D721Med (cell line): ENCODE data around the gene MAP1LC3A.

Experiments
- DNase-seq: peaks from one replicate; pipeline ENCODE4 v3.0.0; 2011; ENCODE audit warnings: low spot score; ENCODE audit not compliant: insufficient read length
- FAIRE-seq: peaks from 2 replicates; lab custom pipeline; 2011; peaks lifted over from hg19 to GRCh38; lab: Jason Lieb, UNC
- CTCF ChIP-seq: IDR thresholded peaks from 2 replicates; pipeline ENCODE4 v1.5.1; 2012; ENCODE audit warnings: mild to moderate bottlenecking, control low read depth; ENCODE audit not compliant: insufficient read depth; ENCODE audit errors: missing control alignments

MAP1LC3A gene

DNA sequence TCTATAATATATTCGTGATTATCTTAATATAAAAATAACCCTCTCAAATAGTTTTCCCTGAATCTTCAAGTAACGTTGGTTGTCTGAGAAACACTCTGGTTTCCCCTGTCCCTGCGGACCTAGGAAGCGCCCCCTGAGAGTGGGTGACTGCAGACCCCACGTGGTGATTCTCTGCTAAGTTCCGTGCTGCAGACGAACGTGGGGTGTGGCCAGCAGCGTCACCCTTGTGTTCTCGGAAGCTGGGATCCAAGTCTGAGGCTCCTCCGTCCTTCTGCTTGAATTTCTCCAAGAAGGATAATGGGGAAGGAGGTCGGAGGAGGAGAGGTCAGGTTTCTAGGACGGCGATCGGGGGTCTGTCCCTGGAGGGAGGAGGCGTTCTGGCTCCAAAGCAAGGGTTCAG, 16.6 kb upstream of the MAP1LC3A start:
- DNase-seq (no peak), FAIRE-seq (no peak)
- TF ChIP-seq CTCF = no peak

- FAIRE-seq (no peak), DNase-seq (no peak)
- no peak for TF ChIP-seq CTCF
Measured at GRCh38 chr20:34542439-34542838, 16.1 kb upstream of the MAP1LC3A start.

DNA sequence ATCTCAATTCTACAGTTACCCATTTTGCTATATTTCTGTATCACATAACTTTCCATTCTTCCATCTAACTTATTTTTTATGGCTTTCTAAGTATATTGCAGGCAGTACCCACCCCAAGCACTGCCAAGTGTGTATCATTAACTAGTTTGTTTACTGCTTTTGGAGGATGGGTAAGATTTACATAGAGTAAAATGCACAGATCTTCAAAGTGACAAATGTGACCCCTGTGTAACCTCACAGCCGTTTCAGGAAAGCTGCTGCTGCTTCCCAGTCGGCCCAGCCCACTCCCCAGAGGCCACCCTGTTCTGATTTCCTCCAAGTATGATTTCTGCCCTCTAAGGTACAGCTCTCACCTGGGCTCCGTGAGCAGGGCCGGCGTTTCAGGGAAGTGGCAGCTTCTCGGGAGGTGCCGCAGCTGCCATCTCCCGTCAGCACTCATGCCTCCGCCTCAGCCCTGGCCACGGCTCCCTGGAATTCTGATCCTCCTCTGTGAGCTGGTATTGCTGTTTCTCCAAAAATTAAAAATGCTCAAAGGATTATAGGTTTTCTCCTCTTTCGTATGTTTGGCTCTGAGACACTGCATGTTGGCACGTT, 15.0 kb upstream of the MAP1LC3A start:
- TF ChIP-seq CTCF = no peak
- FAIRE-seq (no peak), DNase-seq (no peak)

DNA sequence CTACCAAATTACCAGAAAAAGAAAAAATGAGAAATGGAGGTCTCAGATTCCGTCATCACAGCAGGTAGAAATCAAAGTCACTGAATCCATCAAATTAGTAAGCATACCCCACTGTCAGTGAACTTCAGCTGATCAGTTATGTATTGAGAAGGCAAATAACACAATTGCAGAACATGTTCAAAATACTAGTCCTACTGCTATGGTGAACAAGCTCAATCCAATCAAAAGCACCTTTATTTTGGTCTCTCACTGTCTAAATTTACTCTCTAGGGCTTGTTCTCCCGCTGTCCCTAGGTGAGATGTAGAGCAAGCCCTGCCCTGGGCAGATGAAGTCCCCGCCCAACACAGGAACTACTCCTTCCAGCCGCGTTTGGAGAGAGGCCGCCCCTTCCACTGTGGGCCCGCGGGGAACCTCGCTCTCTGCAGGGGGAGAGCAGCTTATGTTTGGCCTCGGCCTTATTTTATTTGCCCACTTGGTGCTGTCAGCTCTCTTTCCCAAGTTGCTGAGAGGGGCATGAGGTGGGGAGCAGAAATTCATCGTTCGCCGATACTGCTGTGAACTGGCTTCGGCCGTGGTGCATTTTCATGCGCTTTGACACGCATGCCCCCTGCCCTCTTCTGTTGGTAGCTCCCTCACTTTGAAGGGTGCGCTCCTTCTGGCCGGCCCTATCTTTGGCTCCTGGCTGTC, 14.3 kb upstream of the MAP1LC3A start:
- no peak for FAIRE-seq
- no peak for DNase-seq
- no peak for TF ChIP-seq CTCF

DNA sequence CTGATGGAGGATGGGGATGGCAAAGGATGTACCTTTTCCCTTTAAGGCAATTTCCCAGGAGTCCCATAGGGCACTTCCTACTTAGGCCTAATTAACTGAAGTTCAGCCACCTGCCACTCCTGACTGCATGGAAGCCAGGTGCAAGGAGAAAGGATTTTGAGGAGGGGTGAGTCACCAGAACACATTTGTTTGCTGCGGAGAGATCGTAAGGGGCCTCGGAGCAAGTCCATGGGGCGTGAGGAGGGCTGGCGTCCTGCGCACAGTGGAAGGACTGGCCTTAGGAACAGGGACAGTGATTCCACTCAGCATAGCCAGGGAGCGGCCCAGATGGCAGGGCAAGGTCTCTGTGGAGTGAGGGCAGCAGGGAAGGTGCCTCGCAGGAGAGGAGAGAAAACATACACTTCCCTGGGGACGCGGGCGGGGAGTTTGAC, 11.8 kb upstream of the MAP1LC3A start:
- TF ChIP-seq CTCF = no peak
- no peak for FAIRE-seq
- DNase-seq = peak; percentile 46

DNA sequence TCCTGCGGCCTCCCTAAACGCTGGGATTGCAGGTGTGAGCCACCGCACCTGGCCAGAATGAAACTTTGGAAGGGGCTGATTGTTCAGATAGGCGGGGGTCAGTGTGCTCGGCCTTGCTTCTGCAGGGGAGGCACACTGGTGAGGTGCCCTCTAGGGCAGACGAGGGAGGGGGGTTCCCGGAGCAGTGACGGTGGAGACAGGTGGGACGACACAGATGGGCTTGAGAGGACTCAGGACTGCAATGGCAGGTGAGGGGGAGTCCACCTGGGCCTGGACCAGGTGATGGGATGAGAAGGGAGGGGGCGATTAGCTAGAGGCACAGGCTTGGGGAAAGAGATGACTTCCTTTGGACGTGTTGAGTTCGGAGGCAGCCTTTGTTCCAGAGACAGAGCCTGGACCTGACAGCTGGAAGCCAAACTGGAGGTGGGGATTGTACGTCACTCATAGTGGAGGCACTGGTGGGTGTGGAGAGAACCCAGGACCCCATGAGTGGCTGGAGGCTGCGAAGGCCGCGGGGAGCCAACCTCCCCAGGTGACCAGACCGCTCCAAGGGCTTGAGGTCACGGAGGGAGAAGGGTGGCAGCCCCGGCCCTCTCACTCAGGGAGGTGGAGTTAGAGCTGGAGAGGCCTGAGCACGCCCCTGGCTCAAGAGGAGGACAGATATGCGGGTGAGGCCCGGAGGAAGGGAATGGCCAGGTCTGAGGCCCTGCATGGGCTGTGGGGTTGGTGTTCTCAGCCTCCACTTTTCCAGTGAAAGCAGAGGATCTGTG, 10.5 kb upstream of the MAP1LC3A start:
- DNase-seq = no peak
- no peak for FAIRE-seq
- no peak for TF ChIP-seq CTCF
